ENCODE measurements around the gene P4HB.

Gene P4HB

DNA sequence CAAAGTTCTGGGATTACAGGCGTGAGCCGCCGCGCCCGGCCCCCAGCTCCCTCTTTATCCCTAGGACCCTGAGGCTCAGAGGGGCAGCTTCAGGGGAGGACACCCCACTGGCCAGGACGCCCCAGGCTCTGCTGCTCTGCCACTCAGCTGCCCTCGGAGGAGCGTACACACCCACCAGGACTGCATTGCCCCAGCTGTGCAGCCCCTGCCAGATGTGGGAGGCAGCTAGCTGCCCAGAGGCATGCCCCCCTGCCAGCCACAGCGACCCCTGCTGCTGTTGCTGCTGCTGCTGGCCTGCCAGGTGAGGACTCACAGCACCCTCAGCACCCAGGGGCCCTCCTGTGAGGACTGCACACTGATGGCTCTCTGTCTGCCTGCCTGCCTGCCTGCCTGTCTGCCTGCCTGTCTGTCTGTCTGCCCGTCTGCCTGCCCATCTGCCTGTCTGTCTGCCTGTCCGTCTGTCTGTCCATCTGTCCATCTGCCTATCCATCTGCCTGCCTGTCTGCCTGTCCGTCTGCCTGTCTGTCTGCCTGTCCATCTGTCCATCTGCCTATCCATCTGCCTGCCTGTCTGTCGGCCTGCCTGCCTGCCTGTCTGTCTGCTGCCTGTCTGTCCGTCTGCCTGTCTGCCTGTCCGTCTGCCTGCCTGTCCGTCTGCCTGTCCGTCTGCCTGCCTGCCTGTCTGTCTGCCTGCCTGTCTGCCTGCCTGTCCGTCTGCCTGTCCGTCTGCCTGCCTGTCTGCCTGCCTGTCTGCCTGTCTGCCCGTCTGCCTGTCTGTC lies 51.4 kb downstream of the P4HB start:
- no peaks in the 10 kb centered on the region for H3K27me3 ChIP-seq (ENCODE audit: control insufficient read depth, insufficient read depth, low read length)
- TF ChIP-seq, protein P1, sequence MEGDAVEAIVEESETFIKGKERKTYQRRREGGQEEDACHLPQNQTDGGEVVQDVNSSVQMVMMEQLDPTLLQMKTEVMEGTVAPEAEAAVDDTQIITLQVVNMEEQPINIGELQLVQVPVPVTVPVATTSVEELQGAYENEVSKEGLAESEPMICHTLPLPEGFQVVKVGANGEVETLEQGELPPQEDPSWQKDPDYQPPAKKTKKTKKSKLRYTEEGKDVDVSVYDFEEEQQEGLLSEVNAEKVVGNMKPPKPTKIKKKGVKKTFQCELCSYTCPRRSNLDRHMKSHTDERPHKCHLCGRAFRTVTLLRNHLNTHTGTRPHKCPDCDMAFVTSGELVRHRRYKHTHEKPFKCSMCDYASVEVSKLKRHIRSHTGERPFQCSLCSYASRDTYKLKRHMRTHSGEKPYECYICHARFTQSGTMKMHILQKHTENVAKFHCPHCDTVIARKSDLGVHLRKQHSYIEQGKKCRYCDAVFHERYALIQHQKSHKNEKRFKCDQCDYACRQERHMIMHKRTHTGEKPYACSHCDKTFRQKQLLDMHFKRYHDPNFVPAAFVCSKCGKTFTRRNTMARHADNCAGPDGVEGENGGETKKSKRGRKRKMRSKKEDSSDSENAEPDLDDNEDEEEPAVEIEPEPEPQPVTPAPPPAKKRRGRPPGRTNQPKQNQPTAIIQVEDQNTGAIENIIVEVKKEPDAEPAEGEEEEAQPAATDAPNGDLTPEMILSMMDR (IDR thresholded peaks at IDR 0.05), result no peak
- H2AFZ ChIP-seq, result no peak overlapping the region
- H3K4me3 ChIP-seq (ENCODE audit: low read depth, low read length), result no peak overlapping the region
- H3K27ac ChIP-seq, result no peak overlapping the region
- H3K9me3 ChIP-seq (ENCODE audit: control insufficient read depth, low read length), result no peaks in the 10 kb centered on the region
- H3K36me3 ChIP-seq (ENCODE audit: control insufficient read depth, insufficient read depth, low read length), result no peaks in the 10 kb centered on the region
- no peaks in the 10 kb centered on the region for H3K4me1 ChIP-seq
- H3K4me2 ChIP-seq (ENCODE audit: low read length), result no peak overlapping the region
- H3K9ac ChIP-seq, result no peak overlapping the region
- H3K79me2 ChIP-seq, result no peaks in the 10 kb centered on the region

DNA sequence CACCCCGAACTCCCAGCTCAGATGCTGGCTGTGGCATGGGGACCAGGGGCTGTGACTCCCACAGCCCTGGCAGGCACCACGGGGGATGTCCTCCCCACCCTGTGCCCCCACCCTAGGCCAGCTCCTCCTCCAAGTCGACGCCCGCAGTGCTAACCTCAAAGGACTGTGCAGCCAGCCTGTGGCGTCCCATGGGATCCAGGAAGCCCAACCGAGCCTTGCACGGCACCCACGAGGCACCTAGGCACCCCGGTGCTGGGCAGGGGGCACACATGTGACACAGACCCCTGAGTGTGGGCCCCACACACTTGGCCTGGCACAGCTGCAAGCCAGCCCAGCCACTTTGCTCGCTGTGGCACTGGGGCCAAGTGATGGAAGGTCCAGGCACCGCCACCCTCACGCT lies 52.5 kb downstream of the P4HB start:
- TF ChIP-seq, protein P1 (IDR thresholded peaks at IDR 0.05), result no peak
- Histone ChIP-seq H3K27me3 (ENCODE audit: control insufficient read depth, insufficient read depth, low read length) (no peaks in the 10 kb centered on the region), H3K9ac (no peak overlapping the region), H3K27ac (no peak overlapping the region), H3K9me3 (ENCODE audit: control insufficient read depth, low read length) (no peaks in the 10 kb centered on the region), H2AFZ (no peak overlapping the region), H3K36me3 (ENCODE audit: control insufficient read depth, insufficient read depth, low read length) (no peaks in the 10 kb centered on the region), H3K4me2 (ENCODE audit: low read length) (no peak overlapping the region), H3K4me3 (ENCODE audit: low read depth, low read length) (no peak overlapping the region), H3K79me2 (no peaks in the 10 kb centered on the region), H3K4me1 (no peaks in the 10 kb centered on the region)

DNA sequence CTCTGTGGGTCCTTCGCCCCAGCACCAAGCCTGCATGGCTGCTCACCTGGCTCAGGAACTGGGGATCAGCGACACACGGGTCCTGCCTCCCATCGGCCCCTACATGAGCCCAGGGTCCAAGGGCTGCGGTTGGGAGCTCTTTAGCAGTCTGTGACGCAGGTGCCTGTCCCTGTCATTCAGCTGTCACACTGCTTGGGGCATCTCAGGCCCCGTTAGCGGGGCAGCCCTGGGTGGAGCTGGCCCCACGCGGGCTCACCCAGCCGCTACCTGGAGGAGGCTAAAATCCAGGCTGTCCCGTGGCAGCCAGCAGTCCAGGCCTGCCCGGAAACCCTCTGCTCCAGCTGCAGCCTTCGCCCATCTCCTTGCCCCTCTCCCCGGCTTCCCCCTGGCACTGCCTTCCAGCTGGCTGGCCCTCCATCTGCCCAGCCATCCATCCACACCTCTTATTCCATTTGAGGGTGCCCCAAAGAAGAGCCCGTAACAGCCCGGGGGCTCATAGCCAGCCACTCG lies 53.1 kb downstream of the P4HB start:
- H3K9ac ChIP-seq, result no peak overlapping the region
- H3K9me3 ChIP-seq (ENCODE audit: control insufficient read depth, low read length), result no peaks in the 10 kb centered on the region
- TF ChIP-seq, protein P1 (IDR thresholded peaks at IDR 0.05), result no peak
- no peak overlapping the region for H3K4me3 ChIP-seq (ENCODE audit: low read depth, low read length)
- H3K79me2 ChIP-seq, result no peaks in the 10 kb centered on the region
- no peaks in the 10 kb centered on the region for H3K36me3 ChIP-seq (ENCODE audit: control insufficient read depth, insufficient read depth, low read length)
- no peak overlapping the region for H3K4me2 ChIP-seq (ENCODE audit: low read length)
- H2AFZ ChIP-seq, result no peak overlapping the region
- H3K27me3 ChIP-seq (ENCODE audit: control insufficient read depth, insufficient read depth, low read length), result no peaks in the 10 kb centered on the region
- H3K27ac ChIP-seq, result no peak overlapping the region
- H3K4me1 ChIP-seq, result no peaks in the 10 kb centered on the region

DNA sequence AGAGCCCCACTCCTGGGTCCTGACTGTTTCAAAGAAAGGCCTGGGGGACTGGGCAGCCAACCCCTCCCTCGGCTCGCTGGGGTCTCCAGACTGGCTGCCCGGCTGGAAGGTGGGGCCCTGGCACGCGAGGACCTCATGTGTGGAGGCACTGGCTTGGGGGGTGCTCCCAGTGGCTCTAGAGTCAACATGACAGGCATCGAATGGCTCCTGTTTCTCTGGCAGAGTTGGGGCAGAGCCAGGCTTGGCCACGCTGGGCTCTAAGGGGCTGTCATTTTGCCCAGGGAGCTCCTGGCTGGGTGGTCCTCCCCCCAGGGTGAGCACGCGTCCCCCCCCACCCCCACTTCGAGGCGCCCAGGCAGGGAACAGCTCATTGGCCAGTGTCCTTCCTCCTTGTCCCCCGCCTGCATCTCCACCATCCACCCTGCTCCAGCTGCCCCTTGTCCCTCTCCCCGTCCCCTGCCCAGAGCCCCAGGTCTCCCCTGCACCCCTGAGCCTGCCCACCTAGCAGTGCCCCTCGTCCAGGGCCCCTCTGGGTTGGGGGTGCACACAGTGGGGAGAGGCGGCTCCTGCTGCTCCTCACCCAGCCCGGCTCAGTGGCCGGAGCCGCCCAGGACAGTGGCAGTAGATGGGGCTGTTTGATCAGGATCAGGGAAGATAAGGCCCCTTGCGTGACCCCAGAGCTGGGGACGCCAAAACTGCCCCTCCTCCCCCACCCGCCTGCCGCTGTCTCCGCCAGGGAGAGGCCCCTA lies 53.7 kb downstream of the P4HB start:
- no peak overlapping the region for H3K27ac ChIP-seq
- no peak overlapping the region for H3K9ac ChIP-seq
- H3K4me2 ChIP-seq (ENCODE audit: low read length), result no peak overlapping the region
- no peaks in the 10 kb centered on the region for H3K36me3 ChIP-seq (ENCODE audit: control insufficient read depth, insufficient read depth, low read length)
- H3K4me1 ChIP-seq, result no peaks in the 10 kb centered on the region
- H3K79me2 ChIP-seq, result no peaks in the 10 kb centered on the region
- no peaks in the 10 kb centered on the region for H3K9me3 ChIP-seq (ENCODE audit: control insufficient read depth, low read length)
- no peaks in the 10 kb centered on the region for H3K27me3 ChIP-seq (ENCODE audit: control insufficient read depth, insufficient read depth, low read length)
- no peak overlapping the region for H2AFZ ChIP-seq
- TF ChIP-seq, protein P1 (IDR thresholded peaks at IDR 0.05), result no peak
- no peak overlapping the region for H3K4me3 ChIP-seq (ENCODE audit: low read depth, low read length)
